Hepatocyte (in vitro differentiated cells): ENCODE data around the gene CEBPG.

Experiments used
- CTCF ChIP-seq: fragments of 200-600 bp; sonication (generic); IDR thresholded peaks from 2 replicates; pipeline ENCODE4 v1.5.1; 2016; ENCODE audit warnings: antibody characterized with exemption, mild to moderate bottlenecking; ENCODE audit not compliant: poor library complexity
- EZH2 ChIP-seq: fragments of 200-600 bp; sonication (generic); IDR thresholded peaks from 2 replicates; pipeline ENCODE4 v1.6.1; 2016; ENCODE audit warnings: antibody characterized with exemption, mild to moderate bottlenecking, borderline replicate concordance
- EZH2phosphoT487 ChIP-seq: fragments of 200-600 bp; sonication (generic); IDR thresholded peaks from one replicate; pipeline ENCODE4 v1.6.1; 2018; ENCODE audit warnings: antibody characterized with exemption, mild to moderate bottlenecking, low read depth, moderate library complexity; ENCODE audit not compliant: unreplicated experiment, severe bottlenecking

- TF ChIP-seq CTCF (no peak), EZH2 (no peak), EZH2phosphoT487 (no peak)
Observed at GRCh38 chr19:33414667-33415605, 41.4 kb downstream of the CEBPG start.
